Upper lobe of right lung (tissue), 1 donor: Measurements from ENCODE around the gene FBLN1. TPM values are rescaled to one million over a fixed set of nuclear protein-coding genes. Genes with fewer than 3 reads are reported as not detected.

ENCODE experiments used
- ATAC-seq: fragments of 200-7000 bp; cut with Tn5 transposase; one replicate; pipeline ENCODE4 v1.9.1; 2020; ENCODE audit warnings: mild to moderate bottlenecking, moderate library complexity
- DNase-seq: peaks from one replicate; pipeline ENCODE4 v3.0.0-alpha.2; 2020
- H3K27ac ChIP-seq: fragments of 200-600 bp; one replicate; pipeline ENCODE4 v1.8.0; 2022
- H3K27me3 ChIP-seq: fragments of 200-600 bp; one replicate; pipeline ENCODE4 v1.8.0; 2022; ENCODE audit warnings: mild to moderate bottlenecking
- H3K36me3 ChIP-seq: fragments of 200-600 bp; one replicate; pipeline ENCODE4 v1.8.0; 2022
- H3K4me1 ChIP-seq: fragments of 200-600 bp; one replicate; pipeline ENCODE4 v1.8.0; 2022
- H3K4me3 ChIP-seq: fragments of 200-600 bp; one replicate; pipeline ENCODE4 v1.8.0; 2022; ENCODE audit warnings: mild to moderate bottlenecking
- H3K9me3 ChIP-seq: fragments of 200-600 bp; one replicate; pipeline ENCODE4 v1.8.0; 2022
- intact Hi-C: fragments of 100-400 bp; cut with DNase I; formaldehyde crosslinking; loops from one replicate; pipeline ENCODE4 v1.11.0; 2022
- total RNA-seq: library from RNA; stranded (reverse); fragmentation: NEBNext Ultra II Directional; extraction: Animal tissue kit (Norgen Biotek cat#: 25700); gene quantifications from one replicate; pipeline ENCODE4 v1.2.1, GENCODE V29; 2021
- TF ChIP-seq, protein P1 (sequence below): fragments of 200-600 bp; IDR thresholded peaks from one replicate; pipeline ENCODE4 v1.8.0; 2022; ENCODE audit warnings: antibody characterized with exemption
- donor health status: DM: no; HTN: yes; CAD: no; lungs with severe emphysema.

The FBLN1 gene
- total RNA-seq, 1 donor from 2014 or later = 272 TPM

DNA sequence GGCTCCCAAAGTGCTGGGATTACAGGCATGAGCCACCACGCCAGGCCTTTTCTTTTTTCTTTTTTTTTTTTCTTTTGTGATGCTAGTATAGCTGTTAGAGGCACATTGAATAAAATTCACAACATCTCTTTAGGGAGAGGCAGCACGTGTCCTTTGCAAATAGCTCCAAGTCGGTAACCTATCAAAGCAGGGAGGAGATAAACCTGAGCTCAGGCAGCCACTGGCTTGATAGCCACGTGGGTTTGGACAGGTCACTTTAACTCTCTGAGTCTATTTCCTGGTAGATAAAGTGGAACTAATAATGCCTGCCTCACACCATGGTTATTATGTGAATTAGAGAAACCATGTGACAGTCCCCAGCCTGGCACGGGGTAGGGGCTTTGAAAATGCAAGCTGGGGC, 125.8 kb downstream of the FBLN1 start:
- no peak overlapping the region for H3K27ac ChIP-seq
- peaks cover 4% of the 10 kb centered on the region for H3K27me3 ChIP-seq
- H3K4me1 ChIP-seq = peaks cover 3% of the 10 kb centered on the region
- no peaks in the 10 kb centered on the region for H3K9me3 ChIP-seq
- DNase-seq (peak; percentile 36), ATAC-seq (peak; percentile 15)
- no peak overlapping the region for H3K4me3 ChIP-seq
- TF ChIP-seq, protein P1, sequence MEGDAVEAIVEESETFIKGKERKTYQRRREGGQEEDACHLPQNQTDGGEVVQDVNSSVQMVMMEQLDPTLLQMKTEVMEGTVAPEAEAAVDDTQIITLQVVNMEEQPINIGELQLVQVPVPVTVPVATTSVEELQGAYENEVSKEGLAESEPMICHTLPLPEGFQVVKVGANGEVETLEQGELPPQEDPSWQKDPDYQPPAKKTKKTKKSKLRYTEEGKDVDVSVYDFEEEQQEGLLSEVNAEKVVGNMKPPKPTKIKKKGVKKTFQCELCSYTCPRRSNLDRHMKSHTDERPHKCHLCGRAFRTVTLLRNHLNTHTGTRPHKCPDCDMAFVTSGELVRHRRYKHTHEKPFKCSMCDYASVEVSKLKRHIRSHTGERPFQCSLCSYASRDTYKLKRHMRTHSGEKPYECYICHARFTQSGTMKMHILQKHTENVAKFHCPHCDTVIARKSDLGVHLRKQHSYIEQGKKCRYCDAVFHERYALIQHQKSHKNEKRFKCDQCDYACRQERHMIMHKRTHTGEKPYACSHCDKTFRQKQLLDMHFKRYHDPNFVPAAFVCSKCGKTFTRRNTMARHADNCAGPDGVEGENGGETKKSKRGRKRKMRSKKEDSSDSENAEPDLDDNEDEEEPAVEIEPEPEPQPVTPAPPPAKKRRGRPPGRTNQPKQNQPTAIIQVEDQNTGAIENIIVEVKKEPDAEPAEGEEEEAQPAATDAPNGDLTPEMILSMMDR = no peak
- intact Hi-C loops = no loop called here
- no peaks in the 10 kb centered on the region for H3K36me3 ChIP-seq

DNA sequence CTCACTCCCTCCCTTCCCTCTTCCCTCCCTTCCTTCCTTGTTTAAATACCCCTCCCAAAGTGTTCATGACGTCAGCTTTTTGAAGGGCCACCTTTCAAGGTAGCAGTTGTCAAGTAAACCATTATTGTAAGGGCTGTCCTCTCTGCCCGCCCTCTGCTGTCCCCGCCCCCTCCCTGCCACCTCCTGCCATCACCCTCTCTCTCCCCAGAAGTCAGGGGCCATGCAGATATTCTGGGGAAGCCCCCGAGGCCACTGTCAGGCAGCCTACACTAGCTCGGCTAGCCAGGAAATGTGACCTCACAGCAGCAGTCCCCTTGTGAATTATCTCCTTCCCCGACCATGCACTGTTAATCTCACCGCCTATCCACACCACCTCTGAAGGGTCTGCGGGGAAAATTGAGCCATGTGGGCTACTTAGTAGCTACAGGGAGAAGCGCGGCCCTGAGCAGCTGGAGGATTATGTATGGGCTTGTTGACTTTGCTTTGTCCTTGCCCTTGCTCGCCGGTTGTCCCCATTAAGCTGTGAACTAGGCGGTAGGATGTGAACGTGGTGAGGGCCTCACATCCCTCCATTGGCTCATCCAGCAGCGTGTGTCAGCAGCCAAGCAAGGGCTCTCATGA, 126.9 kb downstream of the FBLN1 start:
- Histone ChIP-seq H3K9me3 (no peaks in the 10 kb centered on the region), H3K4me1 (peaks cover 3% of the 10 kb centered on the region), H3K4me3 (no peak overlapping the region), H3K27ac (no peak overlapping the region), H3K36me3 (no peaks in the 10 kb centered on the region), H3K27me3 (peaks cover 4% of the 10 kb centered on the region)
- ATAC-seq = peak; percentile 11
- DNase-seq = peak; percentile 58
- TF ChIP-seq, protein P1 = no peak
- intact Hi-C loops = no loop called here

DNA sequence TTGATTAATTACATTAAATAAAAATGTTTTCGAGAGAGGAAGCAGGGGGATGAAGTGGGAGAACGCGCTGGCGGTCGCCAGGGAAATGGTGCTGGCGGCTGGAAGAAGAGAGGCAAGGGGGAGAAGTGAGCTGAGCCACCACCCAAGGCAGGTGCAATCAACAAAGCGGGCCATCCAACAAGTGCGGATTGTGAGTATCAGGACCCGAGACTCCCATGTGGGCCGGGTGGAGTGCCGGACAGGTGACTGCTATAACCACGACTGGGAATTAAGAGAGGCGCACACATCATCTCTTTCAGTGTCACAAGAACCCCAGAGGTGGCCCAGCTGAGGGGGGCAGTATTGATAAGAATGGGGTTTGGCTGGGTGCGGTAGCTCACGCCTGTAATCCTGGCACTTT, 127.8 kb downstream of the FBLN1 start:
- intact Hi-C loops = no loop called here
- Histone ChIP-seq H3K4me1 (no peaks in the 10 kb centered on the region), H3K9me3 (no peaks in the 10 kb centered on the region), H3K36me3 (no peaks in the 10 kb centered on the region), H3K4me3 (no peak overlapping the region), H3K27ac (no peak overlapping the region), H3K27me3 (peaks cover 4% of the 10 kb centered on the region)
- peak; percentile 59 for DNase-seq
- TF ChIP-seq, protein P1 = no peak
- no peak for ATAC-seq

DNA sequence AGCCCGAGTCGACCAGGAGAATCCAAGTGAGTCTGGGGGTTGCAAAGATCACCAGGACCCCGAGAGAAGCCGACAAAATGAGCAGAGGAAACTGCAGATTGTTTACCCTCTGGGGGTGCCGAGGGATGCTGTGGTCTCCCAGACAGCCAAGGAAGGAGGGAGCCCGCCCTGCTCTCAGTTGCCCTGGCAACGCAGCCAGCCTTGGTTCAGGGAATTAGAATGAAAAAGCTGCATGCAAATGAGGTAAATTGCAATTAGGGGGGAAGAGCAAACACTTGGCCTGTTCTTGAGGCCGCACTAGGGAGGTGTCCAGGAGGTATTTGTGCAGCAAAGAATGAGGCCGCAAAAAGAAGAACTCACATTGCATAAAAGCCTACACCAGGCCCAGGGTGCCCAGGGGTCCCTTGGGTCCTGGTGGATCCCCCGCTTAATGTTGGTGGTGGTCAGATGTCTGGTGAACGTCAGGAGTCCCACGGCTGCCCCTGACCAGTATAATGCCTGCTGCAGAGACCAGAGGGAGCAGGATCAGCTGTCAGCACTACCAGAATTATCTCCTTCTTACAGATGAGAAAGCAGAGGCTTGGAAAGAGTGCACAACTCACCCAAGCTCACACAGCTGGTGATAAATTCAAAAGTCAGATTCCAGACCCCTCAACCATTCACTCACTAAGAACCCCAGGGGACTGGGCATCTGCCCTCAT, 128.6 kb downstream of the FBLN1 start:
- no peaks in the 10 kb centered on the region for H3K36me3 ChIP-seq
- peak; percentile 47 for DNase-seq
- intact Hi-C loops = no loop called here
- TF ChIP-seq, protein P1 = no peak
- no peaks in the 10 kb centered on the region for H3K9me3 ChIP-seq
- H3K27ac ChIP-seq = no peak overlapping the region
- no peaks in the 10 kb centered on the region for H3K4me1 ChIP-seq
- ATAC-seq = no peak
- no peak overlapping the region for H3K4me3 ChIP-seq
- H3K27me3 ChIP-seq = peaks cover 4% of the 10 kb centered on the region

DNA sequence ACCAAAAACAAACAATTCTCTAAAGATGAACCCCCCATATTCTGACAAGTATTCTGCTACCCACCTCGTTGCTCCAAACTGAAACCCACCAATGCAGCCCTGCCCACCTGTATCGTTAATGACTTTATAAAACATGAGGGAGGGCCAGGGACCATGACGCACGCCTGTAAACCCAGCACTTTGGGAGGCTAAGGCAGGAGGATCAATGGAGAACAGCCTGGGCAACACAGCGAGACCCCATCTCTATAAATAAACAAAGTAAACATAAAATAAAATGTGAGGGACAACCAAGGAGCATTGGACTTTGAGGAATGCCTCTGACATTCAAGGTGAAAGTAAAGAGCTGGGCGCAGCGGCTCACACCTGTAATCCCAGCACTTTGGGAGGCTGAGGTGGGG, 129.2 kb downstream of the FBLN1 start:
- H3K4me1 ChIP-seq = no peaks in the 10 kb centered on the region
- ATAC-seq (no peak), DNase-seq (no peak)
- H3K36me3 ChIP-seq = no peaks in the 10 kb centered on the region
- H3K4me3 ChIP-seq = no peak overlapping the region
- H3K27ac ChIP-seq = no peak overlapping the region
- TF ChIP-seq, protein P1 = no peak
- intact Hi-C loops = no loop called here
- H3K9me3 ChIP-seq = no peaks in the 10 kb centered on the region
- peaks cover 4% of the 10 kb centered on the region for H3K27me3 ChIP-seq
